GM12892 (cell line): ENCODE data around the gene GBX1.

Experiments used
- POLR2A ChIP-seq: IDR thresholded peaks from 2 replicates; pipeline ENCODE4 v1.6.1; 2011; ENCODE audit warnings: low read depth, low read length, control low read depth
- POLR2AphosphoS5 ChIP-seq: IDR thresholded peaks from 2 replicates; pipeline ENCODE4 v1.6.1; 2011; ENCODE audit warnings: low read depth, low read length, control low read depth
- TAF1 ChIP-seq: IDR thresholded peaks from 2 replicates; pipeline ENCODE4 v1.6.1; 2011; ENCODE audit warnings: low read depth, mild to moderate bottlenecking, control low read depth, low read length, borderline replicate concordance

- TF ChIP-seq POLR2A, result no peak
- TF ChIP-seq POLR2AphosphoS5, result no peak
- no peak for TF ChIP-seq TAF1
Observed at GRCh38 chr7:151125470-151125845, 42.0 kb downstream of the GBX1 start.
